K562 (cell line): ENCODE results near the gene TNFAIP8L2. TPM values are rescaled to one million over a fixed set of nuclear protein-coding genes. Genes with fewer than 3 reads are reported as not detected.
A peak's percentile ranks its signal among the peaks of the same experiment; 100 is the strongest.

Experiments
- E2F6 ChIP-seq, 2 experiments: IDR thresholded peaks; 2 replicates each; pipeline ENCODE4 v1.6.1; 2011; ENCODE audit warnings: borderline replicate concordance in 1 of 2, control low read depth in 1 of 2, low read depth in 1 of 2, low read length in 1 of 2, mild to moderate bottlenecking in 1 of 2, mixed read lengths in 1 of 2, moderate library complexity in 1 of 2; ENCODE audit not compliant: insufficient read depth in 1 of 2, insufficient read length in 1 of 2, poor library complexity in 1 of 2, severe bottlenecking in 1 of 2; ENCODE audit errors: extremely low read depth in 1 of 2
- EZH2 ChIP-seq: IDR thresholded peaks from 2 replicates; pipeline ENCODE4 v1.6.1; 2012; ENCODE audit warnings: low read depth, mild to moderate bottlenecking, inconsistent platforms, low read length, borderline replicate concordance
- GTF2B ChIP-seq: IDR thresholded peaks from 2 replicates; pipeline ENCODE4 v1.6.1; 2011; ENCODE audit not compliant: insufficient read length; ENCODE audit errors: extremely low read depth
- HDAC6 ChIP-seq: IDR thresholded peaks from 2 replicates; pipeline ENCODE4 v1.6.1; 2012; ENCODE audit warnings: low read depth, mild to moderate bottlenecking, control low read depth, inconsistent platforms, low read length, moderate library complexity
- KDM2B ChIP-seq: fragments of 250-450 bp; sonication (Bioruptor Pico); IDR thresholded peaks from 2 replicates; pipeline ENCODE4 v1.8.0; 2021; ENCODE audit warnings: mild to moderate bottlenecking, moderate library complexity
- MCM2 ChIP-seq: fragments of 450-650 bp; IDR thresholded peaks from 2 replicates; pipeline ENCODE4 v1.6.1; 2017; ENCODE audit warnings: low read depth, mild to moderate bottlenecking
- NFYB ChIP-seq: IDR thresholded peaks from 2 replicates; pipeline ENCODE4 v1.6.1; 2011; ENCODE audit warnings: mild to moderate bottlenecking, moderate library complexity; ENCODE audit not compliant: insufficient read length; ENCODE audit errors: extremely low read depth
- NR2C2 ChIP-seq, 2 experiments: fragments of 200-800 bp in 1 of 2; sonication (Bioruptor generic) in 1 of 2; sonication (generic) in 1 of 2; formaldehyde crosslinking in 1 of 2; IDR thresholded peaks; 2 replicates each; pipeline versions ENCODE4 v1.6.1 to v1.8.0; 2016 to 2022; ENCODE audit warnings: mild to moderate bottlenecking in 1 of 2, missing compliant biosample characterization in 1 of 2, missing genetic modification characterization in 1 of 2, missing genetic modification reagents in 1 of 2
- NRF1 ChIP-seq, 2 experiments: fragments of 450-650 bp; IDR thresholded peaks in 1 of 2; conservative IDR thresholded peaks in 1 of 2; 2 replicates each; pipeline ENCODE4 v1.6.1; 2014; ENCODE audit warnings: mild to moderate bottlenecking in 2 of 2
- PHF21A ChIP-seq: fragments of 450-650 bp; IDR thresholded peaks from 2 replicates; pipeline ENCODE4 v1.6.1; 2017; ENCODE audit warnings: low read depth, borderline replicate concordance
- PML ChIP-seq: IDR thresholded peaks from 2 replicates; pipeline ENCODE4 v1.6.1; 2012; ENCODE audit warnings: low read length, inconsistent platforms
- SMAD1 ChIP-seq: fragments of 150-350 bp; IDR thresholded peaks from 2 replicates; pipeline ENCODE4 v1.6.1; 2014; ENCODE audit warnings: low read length, low read depth; ENCODE audit not compliant: partially characterized antibody
- SNIP1 ChIP-seq: fragments of 450-650 bp; IDR thresholded peaks from 2 replicates; pipeline ENCODE4 v1.7.1; 2017; ENCODE audit warnings: low read depth, mild to moderate bottlenecking
- TFE3 ChIP-seq: fragments of 450-650 bp; formaldehyde crosslinking; IDR thresholded peaks from 2 replicates; pipeline ENCODE4 v1.4.0; 2020; ENCODE audit warnings: mild to moderate bottlenecking, mixed read lengths
- ZNF639 ChIP-seq, 2 experiments: fragments of 200-800 bp in 1 of 2; sonication (Bioruptor generic) in 1 of 2; sonication (generic) in 1 of 2; formaldehyde crosslinking in 1 of 2; IDR thresholded peaks in 1 of 2; conservative IDR thresholded peaks in 1 of 2; 2 replicates each; pipeline versions ENCODE4 v1.5.0 to v1.6.1; 2016 to 2020; ENCODE audit warnings: missing compliant biosample characterization in 1 of 2, missing genetic modification characterization in 1 of 2, missing genetic modification reagents in 1 of 2
- polyA plus RNA-seq, 8 experiments: library from polyadenylated mRNA; depleted of rRNA in 4 of 8; stranded (reverse) in 5 of 8; unstranded in 3 of 8; fragments of >200 nt; fragmentation: Nextera tagmentation in 2 of 8; fragmentation: Illumina TruSeq in 1 of 8; extraction: Ambion mirVana in 2 of 8; extraction: Trizol in 1 of 8; gene quantifications; 2 replicates each; pipeline versions ENCODE4 v1.2.1 to v1.2.3, GENCODE V29; 2011 to 2014; ENCODE audit warnings: inconsistent platforms in 1 of 8, missing spikeins in 1 of 8
- total RNA-seq, 7 experiments: library from RNA; depleted of rRNA in 6 of 7; stranded (reverse); fragments of >200 nt in 6 of 7; fragmentation: Illumina TruSeq in 2 of 7; extraction: Trizol in 2 of 7; gene quantifications; 2 replicates each; pipeline versions ENCODE4 v1.2.1 to v1.2.3, GENCODE V29; 2011 to 2021; ENCODE audit warnings: low replicate concordance in 1 of 7

The TNFAIP8L2 gene
- total and polyA plus RNA-seq, 9 of the 15 experiments (the other 6 are each of a cell fraction or from before 2014, with no cell fraction given): 0.05 to 1.7 (median 0.52) TPM

GRCh38 chr1:151146412-151147131, 9.9 kb upstream of the TNFAIP8L2 start, which contains the start of gene SEMA6C (continued):
- TF ChIP-seq TFE3 (CRISPR knock-in tag) (no peak), HDAC6 (no peak), SNIP1 (no peak; the same call in 1 of the 2 replicates), ZNF639 (CRISPR knock-in tag; conservative IDR thresholded peaks at IDR 0.05 in 1 of 2, IDR thresholded peaks at IDR 0.05 in 1 of 2) (no peak), E2F6 (IDR thresholded peaks at IDR 0.05; ENCODE audit: borderline replicate concordance in 1 of 2, extremely low read depth in 1 of 2, insufficient read depth in 1 of 2, insufficient read length in 1 of 2, low read depth in 1 of 2, low read length in 1 of 2, poor library complexity in 1 of 2, severe bottlenecking in 1 of 2) (peak in 1 of 2 experiments; percentile 82), NR2C2 (CRISPR knock-in tag; IDR thresholded peaks at IDR 0.05) (0 out of 2 replicates have a peak, but pooled peaks have one; percentile 5), NR2C2 (tag; IDR thresholded peaks at IDR 0.05) (no peak), MCM2 (no peak), NFYB (peak; percentile 79), KDM2B (CRISPR knock-in tag) (peak; percentile 62; the same call in 1 of the 2 replicates), EZH2 (no peak), GTF2B (no peak), SMAD1 (no peak), NRF1 (conservative IDR thresholded peaks at IDR 0.05 in 1 of 2, IDR thresholded peaks at IDR 0.05 in 1 of 2) (peak; percentile 54 to 74), PML (no peak), PHF21A (0 out of 2 replicates have a peak, but pooled peaks have one; percentile 2)
